NCI-H526 (cell line): ENCODE data around the gene ADD2.

Experiments used
- DNase-seq, 2 experiments: peaks; one replicate each; lab custom pipeline; 2025; lab: John Stamatoyannopoulos, UW

The ADD2 gene

GRCh38 chr2:70718736-70719135, 49.3 kb downstream of the ADD2 start:
- DNase-seq, result no peak

GRCh38 chr2:70718241-70718640, 49.8 kb downstream of the ADD2 start:
- no peak for DNase-seq

GRCh38 chr2:70717431-70718038, 50.5 kb downstream of the ADD2 start:
- DNase-seq, result no peak

- DNase-seq, result no peak
Observed at GRCh38 chr2:70716951-70717350, 51.0 kb downstream of the ADD2 start.

GRCh38 chr2:70716131-70716743, 51.8 kb downstream of the ADD2 start:
- DNase-seq, result no peak

GRCh38 chr2:70715071-70715985, 52.7 kb downstream of the ADD2 start:
- DNase-seq, result no peak

- no peak for DNase-seq
Observed at GRCh38 chr2:70714141-70714905, 53.7 kb downstream of the ADD2 start.

- no peak for DNase-seq
Observed at GRCh38 chr2:70712916-70713315, 55.1 kb downstream of the ADD2 start.

GRCh38 chr2:70711191-70711590, 56.8 kb downstream of the ADD2 start:
- no peak for DNase-seq

- no peak for DNase-seq
Observed at GRCh38 chr2:70710038-70710690, 57.8 kb downstream of the ADD2 start.

- DNase-seq, result no peak
Observed at GRCh38 chr2:70709275-70710037, 58.5 kb downstream of the ADD2 start.

- DNase-seq, result no peak
Observed at GRCh38 chr2:70708376-70709199, 59.4 kb downstream of the ADD2 start.

- no peak for DNase-seq
Observed at GRCh38 chr2:70707706-70708105, 60.3 kb downstream of the ADD2 start.

- no peak for DNase-seq
Observed at GRCh38 chr2:70706026-70706795, 61.8 kb downstream of the ADD2 start.

- DNase-seq, result no peak
Observed at GRCh38 chr2:70705160-70705850, 62.7 kb downstream of the ADD2 start.

- DNase-seq, result no peak
Observed at GRCh38 chr2:70703900-70704549, 64.0 kb downstream of the ADD2 start.

GRCh38 chr2:70702711-70703395, 65.1 kb downstream of the ADD2 start:
- DNase-seq, result no peak

- no peak for DNase-seq
Observed at GRCh38 chr2:70698847-70699246, 69.2 kb downstream of the ADD2 start.
